ENCODE measurements around the gene DDX51.
"Not testable (repeated sequence)": the region's sequence is repeated elsewhere in the genome, so short reads cannot be mapped to it uniquely, and the experiment has no call there.

DDX51 gene

GRCh38 chr12:132117558-132117875 is 26.6 kb downstream of the DDX51 start:
- no peak for DNase-seq (ENCODE audit: low read depth)

GRCh38 chr12:132116709-132117557 is 27.2 kb downstream of the DDX51 start:
- DNase-seq (ENCODE audit: low read depth) = no peak

GRCh38 chr12:132115500-132115899 is 28.6 kb downstream of the DDX51 start:
- no peak for DNase-seq (ENCODE audit: low read depth)

GRCh38 chr12:132114667-132115066 is 29.5 kb downstream of the DDX51 start:
- no peak for DNase-seq (ENCODE audit: low read depth)

- DNase-seq (ENCODE audit: low read depth) = no peak
Observed at GRCh38 chr12:132111654-132112304, 32.3 kb downstream of the DDX51 start.

- no peak for DNase-seq (ENCODE audit: low read depth)
Observed at GRCh38 chr12:132110677-132111076, 33.4 kb downstream of the DDX51 start.

- no peak for DNase-seq (ENCODE audit: low read depth)
Observed at GRCh38 chr12:132109741-132110140, 34.4 kb downstream of the DDX51 start.

GRCh38 chr12:132108211-132108832 is 35.8 kb downstream of the DDX51 start:
- DNase-seq (ENCODE audit: low read depth) = no peak

- peak; percentile 46 for DNase-seq (ENCODE audit: low read depth)
Observed at GRCh38 chr12:132106921-132107320, 37.2 kb downstream of the DDX51 start.

- no peak for DNase-seq (ENCODE audit: low read depth)
Observed at GRCh38 chr12:132105467-132105866, 38.7 kb downstream of the DDX51 start.

- DNase-seq (ENCODE audit: low read depth) = no peak
Observed at GRCh38 chr12:132103542-132104308, 40.4 kb downstream of the DDX51 start.

GRCh38 chr12:132103072-132103471 is 41.0 kb downstream of the DDX51 start:
- DNase-seq (ENCODE audit: low read depth) = not testable (repeated sequence)

- no peak for DNase-seq (ENCODE audit: low read depth)
Observed at GRCh38 chr12:132102297-132102696, 41.8 kb downstream of the DDX51 start.

- no peak for DNase-seq (ENCODE audit: low read depth)
Observed at GRCh38 chr12:132100306-132101065, 43.6 kb downstream of the DDX51 start.

- DNase-seq (ENCODE audit: low read depth) = no peak
Observed at GRCh38 chr12:132099739-132100138, 44.4 kb downstream of the DDX51 start.

GRCh38 chr12:132095520-132096409 is 48.4 kb downstream of the DDX51 start:
- no peak for DNase-seq (ENCODE audit: low read depth)

GRCh38 chr12:132094269-132094891 is 49.7 kb downstream of the DDX51 start:
- no peak for DNase-seq (ENCODE audit: low read depth)

- DNase-seq (ENCODE audit: low read depth) = no peak
Observed at GRCh38 chr12:132089407-132089910, 54.7 kb downstream of the DDX51 start.

All from fibroblast of gingiva (primary cell).